ENCODE measurements around the gene PCNX4. TPM values are rescaled to one million over a fixed set of nuclear protein-coding genes. Genes with fewer than 3 reads are reported as not detected.

PCNX4 gene
- total RNA-seq, 3 donors from 2014 or later (not counting 1 experiment from before 2014, with no cell fraction given), result 51.7 to 78.3 (median 58.3) TPM

GRCh38 chr14:60134702-60135101 lies 43.0 kb downstream of the PCNX4 start:
- Histone ChIP-seq H3K27me3 (ENCODE audit: control insufficient read depth, insufficient read depth, low read length) (no peaks in the 10 kb centered on the region), H3K36me3 (ENCODE audit: control insufficient read depth, insufficient read depth, low read length) (peaks cover 4% of the 10 kb centered on the region), H3K9me3 (ENCODE audit: control insufficient read depth, insufficient read depth, low read length) (no peaks in the 10 kb centered on the region), H3K4me1 (ENCODE audit: control insufficient read depth, insufficient read depth, low read length) (no peaks in the 10 kb centered on the region), H3K27ac (ENCODE audit: low read length) (no peak overlapping the region), H3K4me3 (ENCODE audit: low read length) (no peak overlapping the region)
- ATAC-seq, result no peak
- no peaks in the 10 kb centered on the region for H3K9me3 Mint-ChIP-seq
- TF ChIP-seq CTCF (IDR thresholded peaks at IDR 0.05), result no peak
- no CpG with 5 or more reads among the region's 3 CpGs for WGBS (ENCODE audit: insufficient coverage)
- no peak for DNase-seq
- H3K4me1 Mint-ChIP-seq, result peaks cover 8 to 28% of the 10 kb centered on the region in 2 donors
- no peak overlapping the region for H3K4me3 Mint-ChIP-seq
- no peak overlapping the region for H3K27ac Mint-ChIP-seq
- intact Hi-C loops (cut with micrococcal nuclease), result no loop called here
- no peaks in the 10 kb centered on the region for H3K27me3 Mint-ChIP-seq (ENCODE audit: low read depth in 2 of 2)
- H3K36me3 Mint-ChIP-seq, result no peaks in the 10 kb centered on the region

GRCh38 chr14:60151715-60152114 lies 60.0 kb downstream of the PCNX4 start:
- H3K27me3 Mint-ChIP-seq (ENCODE audit: low read depth in 2 of 2), result no peaks in the 10 kb centered on the region
- WGBS (ENCODE audit: insufficient coverage), result 0% methylated on average over 3 of the region's 3 CpGs
- peaks cover 48% of the 10 kb centered on the region for H3K36me3 ChIP-seq (ENCODE audit: control insufficient read depth, insufficient read depth, low read length)
- TF ChIP-seq CTCF (IDR thresholded peaks at IDR 0.05), result no peak
- H3K27ac ChIP-seq (ENCODE audit: low read length), result peak overlapping the region; percentile 77
- intact Hi-C loops (cut with micrococcal nuclease), result loop anchor here (1.0 to 10.0 kb wide), 3 partner anchors 13 to 967 kb away; partner anchors contain the start of genes DAAM1 and PPM1A
- H3K27me3 ChIP-seq (ENCODE audit: control insufficient read depth, insufficient read depth, low read length), result no peaks in the 10 kb centered on the region
- no peaks in the 10 kb centered on the region for H3K9me3 ChIP-seq (ENCODE audit: control insufficient read depth, insufficient read depth, low read length)
- DNase-seq, result peak; percentile 68 to 83
- ATAC-seq, result peak; percentile 92 to 98 (median 97)
- peaks cover 25% of the 10 kb centered on the region for H3K36me3 Mint-ChIP-seq
- H3K4me3 Mint-ChIP-seq, result peak overlapping the region; percentile 71
- H3K9me3 Mint-ChIP-seq, result no peaks in the 10 kb centered on the region
- H3K4me3 ChIP-seq (ENCODE audit: low read length), result no peak overlapping the region
- peaks cover 28% of the 10 kb centered on the region for H3K4me1 ChIP-seq (ENCODE audit: control insufficient read depth, insufficient read depth, low read length)
- peaks cover 52% of the 10 kb centered on the region in 2 donors for H3K4me1 Mint-ChIP-seq
- H3K27ac Mint-ChIP-seq, result peak overlapping the region; percentile 96 to 97

- Mint-ChIP-seq H3K27ac (peak overlapping the region; percentile 90 to 97), H3K9me3 (no peaks in the 10 kb centered on the region), H3K4me3 (peak overlapping the region; percentile 86), H3K4me1 (peaks cover 68% of the 10 kb centered on the region in 2 donors), H3K27me3 (ENCODE audit: low read depth in 2 of 2) (no peaks in the 10 kb centered on the region), H3K36me3 (peaks cover 15% of the 10 kb centered on the region)
- H3K36me3 ChIP-seq (ENCODE audit: control insufficient read depth, insufficient read depth, low read length), result peaks cover 27% of the 10 kb centered on the region
- H3K9me3 ChIP-seq (ENCODE audit: control insufficient read depth, insufficient read depth, low read length), result no peaks in the 10 kb centered on the region
- peaks cover 34% of the 10 kb centered on the region for H3K4me1 ChIP-seq (ENCODE audit: control insufficient read depth, insufficient read depth, low read length)
- intact Hi-C loops (cut with micrococcal nuclease), result loop anchor here (2.0 to 10.0 kb wide), 2 partner anchors 61 to 969 kb away; partner anchors contain the start of gene DAAM1
- WGBS (ENCODE audit: insufficient coverage), result 57% methylated on average over 3 of the region's 3 CpGs
- ATAC-seq (peak; percentile 36 to 49 (median 48)), DNase-seq (peak in 1 of 2 donors; percentile 43)
- no peak overlapping the region for H3K4me3 ChIP-seq (ENCODE audit: low read length)
- peak overlapping the region; percentile 77 for H3K27ac ChIP-seq (ENCODE audit: low read length)
- no peak for TF ChIP-seq CTCF (IDR thresholded peaks at IDR 0.05)
- no peaks in the 10 kb centered on the region for H3K27me3 ChIP-seq (ENCODE audit: control insufficient read depth, insufficient read depth, low read length)
These were observed 62.3 kb downstream of the PCNX4 start for GRCh38 chr14:60153991-60154390.

GRCh38 chr14:60154671-60155070 lies 62.9 kb downstream of the PCNX4 start:
- Mint-ChIP-seq H3K4me1 (peaks cover 75% of the 10 kb centered on the region in 2 donors), H3K4me3 (peak overlapping the region; percentile 86), H3K27me3 (ENCODE audit: low read depth in 2 of 2) (no peaks in the 10 kb centered on the region), H3K36me3 (peaks cover 15% of the 10 kb centered on the region), H3K27ac (peak overlapping the region; percentile 90 to 97), H3K9me3 (no peaks in the 10 kb centered on the region)
- no peaks in the 10 kb centered on the region for H3K27me3 ChIP-seq (ENCODE audit: control insufficient read depth, insufficient read depth, low read length)
- no peak for TF ChIP-seq CTCF (IDR thresholded peaks at IDR 0.05)
- H3K4me1 ChIP-seq (ENCODE audit: control insufficient read depth, insufficient read depth, low read length), result peaks cover 34% of the 10 kb centered on the region
- 61% methylated on average over 2 of the region's 2 CpGs for WGBS (ENCODE audit: insufficient coverage)
- no peaks in the 10 kb centered on the region for H3K9me3 ChIP-seq (ENCODE audit: control insufficient read depth, insufficient read depth, low read length)
- peak in 1 of 2 donors; percentile 15 for DNase-seq
- H3K4me3 ChIP-seq (ENCODE audit: low read length), result no peak overlapping the region
- intact Hi-C loops (cut with micrococcal nuclease), result loop anchor here (2.0 to 10.0 kb wide), 2 partner anchors 62 to 970 kb away; partner anchors contain the start of gene DAAM1
- peaks cover 22% of the 10 kb centered on the region for H3K36me3 ChIP-seq (ENCODE audit: control insufficient read depth, insufficient read depth, low read length)
- ATAC-seq, result no peak
- H3K27ac ChIP-seq (ENCODE audit: low read length), result peak overlapping the region; percentile 77
